Right lung (tissue), 5 donors: ENCODE data around the gene SCGN. TPM values are rescaled to one million over a fixed set of nuclear protein-coding genes. Genes with fewer than 3 reads are reported as not detected.
A peak's percentile ranks its signal among the peaks of the same experiment; 100 is the strongest.
"Not testable (repeated sequence)": the region's sequence is repeated elsewhere in the genome, so short reads cannot be mapped to it uniquely, and the experiment has no call there.

Source experiments
- DNase-seq, 2 donors: peaks; one replicate each; pipeline ENCODE4 v3.0.0-alpha.2; 2013
- polyA plus RNA-seq, 5 donors: library from polyadenylated mRNA; unstranded; fragments of 120-200 nt; gene quantifications; one replicate each; pipeline versions ENCODE4 v1.2.1 to v1.2.3, GENCODE V29; 2013; ENCODE audit warnings: inconsistent platforms in 1 of 5, low replicate concordance in 1 of 5; ENCODE audit not compliant: insufficient read length in 5 of 5, insufficient read depth in 1 of 5

The SCGN gene
- polyA plus RNA-seq, 5 donors, result 1.4 to 2.7 (median 1.7) TPM

DNA sequence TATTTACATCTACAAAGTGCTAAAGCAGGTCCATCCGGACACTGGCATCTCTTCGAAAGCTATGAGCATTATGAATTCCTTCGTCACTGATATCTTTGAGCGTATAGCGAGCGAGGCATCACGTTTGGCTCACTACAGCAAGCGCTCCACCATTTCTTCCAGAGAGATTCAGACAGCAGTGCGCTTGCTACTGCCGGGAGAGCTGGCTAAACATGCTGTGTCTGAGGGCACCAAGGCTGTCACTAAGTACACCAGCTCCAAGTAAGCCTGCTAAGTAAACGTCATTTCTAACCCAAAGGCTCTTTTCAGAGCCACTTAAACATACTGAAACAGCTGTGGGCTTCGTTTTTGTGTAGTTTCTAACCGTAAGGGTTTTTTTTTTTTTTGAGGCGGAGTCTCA is 75.0 kb downstream of the SCGN start:
- no peak for DNase-seq

DNA sequence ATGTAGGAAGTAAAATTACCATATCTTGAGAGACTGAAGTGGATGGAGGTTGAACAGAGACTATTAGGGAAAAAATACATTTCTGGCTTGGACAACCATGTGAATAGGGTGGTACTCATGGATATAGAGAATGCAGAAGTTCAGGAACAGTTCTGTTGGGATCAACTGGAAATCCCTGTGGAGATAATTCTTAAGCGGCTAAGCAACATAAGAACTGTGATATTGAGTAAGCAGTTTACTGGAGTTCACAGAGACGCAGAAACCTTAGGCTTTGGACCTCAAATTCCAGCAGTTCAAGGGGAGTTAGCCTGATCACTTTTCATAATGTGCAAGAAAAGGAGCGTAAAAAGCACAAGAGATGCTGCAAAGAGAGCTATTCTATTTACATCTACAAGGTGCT is 78.9 kb downstream of the SCGN start:
- no peak for DNase-seq

DNA sequence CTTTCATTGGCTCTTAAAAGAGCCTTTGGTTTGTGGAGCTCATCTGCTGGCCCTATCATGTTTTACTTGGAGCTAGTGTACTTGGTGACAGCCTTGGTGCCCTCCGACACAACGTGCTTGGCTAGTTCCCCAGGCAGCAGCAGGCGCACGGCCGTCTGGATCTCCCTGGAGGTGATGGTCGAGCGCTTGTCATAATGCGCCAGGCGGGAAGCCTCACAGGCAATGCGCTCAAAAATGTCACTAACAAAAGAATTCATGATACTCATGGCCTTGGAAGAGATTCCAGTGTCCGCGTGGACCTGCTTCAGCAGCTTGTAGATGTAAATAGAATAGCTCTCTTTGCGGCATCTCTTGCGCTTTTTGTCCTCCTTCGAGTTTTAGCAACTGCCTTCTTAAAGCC is 79.7 kb downstream of the SCGN start:
- no peak for DNase-seq

DNA sequence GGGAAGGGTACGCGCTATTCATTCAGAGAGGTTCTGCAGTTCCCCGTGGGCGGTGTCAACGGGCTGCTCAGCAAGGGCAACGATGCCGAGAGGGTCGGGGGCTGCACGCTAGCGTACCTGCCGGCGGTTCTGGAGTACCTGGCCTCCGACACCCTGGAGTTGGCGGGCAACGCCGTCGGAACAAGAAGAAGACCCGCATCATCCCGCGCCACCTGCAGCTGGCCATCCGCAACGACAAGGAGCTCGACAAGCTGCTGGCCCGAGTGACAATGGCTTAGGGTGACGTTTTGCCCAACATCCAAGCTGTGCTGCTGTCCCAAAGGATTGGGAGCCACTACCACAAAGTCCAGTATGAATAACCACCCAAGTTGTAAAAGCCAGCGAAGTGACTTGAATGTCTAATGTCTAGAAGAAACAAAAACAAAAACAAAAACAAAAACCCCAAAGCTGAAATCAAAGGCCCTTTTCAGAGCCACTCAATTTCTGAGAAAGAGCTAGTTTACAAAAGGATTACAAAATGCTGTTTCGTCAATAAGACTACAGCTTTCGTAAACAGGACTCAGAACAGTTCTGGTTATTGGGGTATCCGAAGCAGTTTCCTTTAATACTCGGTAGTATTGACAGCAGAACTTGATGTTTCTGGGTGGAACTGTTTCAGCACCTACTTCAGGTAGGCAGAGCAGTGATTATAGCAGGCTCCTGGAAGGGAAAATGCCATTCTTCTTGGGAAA is 80.6 kb downstream of the SCGN start:
- no peak for DNase-seq

DNA sequence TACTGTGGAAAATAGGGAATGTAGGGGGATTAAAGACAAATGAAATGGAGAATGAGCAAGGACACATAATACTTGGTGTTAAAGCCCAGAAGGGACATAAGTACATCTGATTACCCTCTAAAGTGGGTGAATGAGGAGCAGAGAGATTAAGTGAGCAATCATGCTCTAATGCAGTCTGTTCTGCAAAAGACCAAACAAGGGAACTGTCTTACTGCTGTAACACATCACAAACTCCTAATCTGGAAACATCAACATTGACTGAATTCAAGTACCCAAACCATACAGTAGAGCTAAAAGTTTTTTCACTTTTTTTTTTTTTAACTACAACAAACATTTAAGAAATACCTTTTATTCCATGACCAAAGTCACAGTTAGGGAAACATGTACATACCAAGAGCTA is 83.2 kb downstream of the SCGN start:
- peak; percentile 46 to 55 for DNase-seq

DNA sequence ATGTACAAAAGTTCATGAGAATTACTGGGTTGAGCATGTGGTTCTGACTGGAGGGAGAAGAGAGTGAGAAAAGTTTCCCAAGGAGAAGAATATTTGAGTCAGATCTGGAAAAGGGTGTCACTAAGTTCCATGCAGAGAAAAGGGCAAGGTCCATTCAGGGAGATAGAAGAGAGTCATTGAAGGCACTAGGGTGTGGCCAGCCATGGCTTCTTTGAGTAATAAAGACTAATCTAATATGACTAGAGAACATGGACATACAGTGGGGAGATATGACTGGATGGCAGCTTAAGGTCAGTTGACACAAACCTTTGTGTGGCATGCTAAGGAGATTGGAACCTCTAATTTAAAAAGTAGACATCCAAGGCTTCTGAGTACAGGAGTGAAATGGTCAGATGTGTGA is 91.9 kb downstream of the SCGN start:
- DNase-seq, result no peak

DNA sequence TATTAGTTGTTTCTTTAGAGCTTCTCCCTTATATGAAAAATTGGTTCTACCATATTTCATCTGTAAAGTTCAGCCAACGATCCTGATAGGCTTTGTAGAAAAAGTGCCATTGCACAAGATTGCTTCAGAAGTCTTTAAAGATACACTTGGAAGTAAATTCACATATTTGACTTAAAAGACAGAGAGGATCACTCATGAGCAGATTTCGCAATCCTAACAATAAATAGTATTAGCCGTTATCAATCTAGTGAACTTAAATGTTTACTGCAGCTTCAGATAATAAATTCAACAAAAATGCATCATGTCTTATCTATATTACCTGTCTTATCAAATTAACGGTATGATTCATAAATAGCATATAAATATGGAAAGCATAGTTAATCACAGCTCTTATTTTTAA is 93.8 kb downstream of the SCGN start:
- no peak for DNase-seq

DNA sequence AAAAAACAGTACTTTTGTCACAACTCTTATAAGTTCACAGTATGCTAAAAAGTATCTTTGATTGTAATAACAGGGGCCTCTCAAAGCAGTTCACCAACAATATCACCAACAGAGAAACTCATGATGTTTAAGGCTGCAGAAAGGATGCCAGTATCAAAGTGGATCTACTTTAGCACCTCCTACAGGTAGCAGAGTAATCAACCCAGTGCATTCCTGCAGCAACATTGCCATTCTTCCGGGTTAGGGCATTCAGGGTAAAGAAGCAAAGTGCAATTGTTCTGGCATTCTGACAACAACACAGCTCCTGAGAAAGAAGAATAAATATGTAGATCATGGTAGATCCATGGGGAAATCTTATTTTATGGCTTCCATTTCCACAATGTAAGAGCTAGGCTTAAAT is 95.0 kb downstream of the SCGN start:
- DNase-seq, result no peak

DNA sequence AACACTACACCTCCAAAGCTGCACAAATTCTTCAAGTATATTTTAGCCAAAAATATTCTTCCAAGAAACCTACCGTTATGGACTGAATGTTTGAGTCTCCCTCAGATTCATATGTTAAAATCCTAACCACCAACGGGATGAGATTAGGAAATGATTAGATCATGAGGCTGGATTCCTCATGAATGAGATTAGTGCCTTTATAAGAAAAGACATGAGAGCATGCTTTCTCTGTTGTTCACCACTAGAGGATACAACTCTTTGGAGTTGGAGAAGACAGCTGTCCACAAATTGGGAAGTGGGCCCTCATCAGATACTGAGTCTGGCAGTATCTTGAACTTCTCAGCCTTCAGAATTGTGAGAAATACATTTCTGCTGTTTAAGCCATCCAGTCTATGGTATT is 95.5 kb downstream of the SCGN start:
- no peak for DNase-seq

DNA sequence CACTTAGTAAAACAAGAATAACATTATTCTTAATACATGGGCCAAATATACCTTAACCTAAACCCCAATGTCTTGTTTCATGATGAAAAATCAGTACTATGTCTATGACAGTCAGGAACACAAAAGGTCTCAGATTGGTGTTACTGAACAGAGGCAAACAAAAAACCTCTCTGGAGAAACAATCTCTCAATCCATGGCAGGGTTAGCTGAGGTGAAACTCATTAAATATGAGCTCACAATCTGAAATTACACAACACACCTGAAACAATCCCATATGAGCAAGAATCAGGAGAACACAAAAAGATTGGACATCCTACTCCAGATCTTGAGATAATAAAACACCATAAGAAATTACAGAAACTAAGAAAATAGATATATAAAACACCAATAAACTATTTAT is 96.0 kb downstream of the SCGN start:
- DNase-seq, result no peak

DNA sequence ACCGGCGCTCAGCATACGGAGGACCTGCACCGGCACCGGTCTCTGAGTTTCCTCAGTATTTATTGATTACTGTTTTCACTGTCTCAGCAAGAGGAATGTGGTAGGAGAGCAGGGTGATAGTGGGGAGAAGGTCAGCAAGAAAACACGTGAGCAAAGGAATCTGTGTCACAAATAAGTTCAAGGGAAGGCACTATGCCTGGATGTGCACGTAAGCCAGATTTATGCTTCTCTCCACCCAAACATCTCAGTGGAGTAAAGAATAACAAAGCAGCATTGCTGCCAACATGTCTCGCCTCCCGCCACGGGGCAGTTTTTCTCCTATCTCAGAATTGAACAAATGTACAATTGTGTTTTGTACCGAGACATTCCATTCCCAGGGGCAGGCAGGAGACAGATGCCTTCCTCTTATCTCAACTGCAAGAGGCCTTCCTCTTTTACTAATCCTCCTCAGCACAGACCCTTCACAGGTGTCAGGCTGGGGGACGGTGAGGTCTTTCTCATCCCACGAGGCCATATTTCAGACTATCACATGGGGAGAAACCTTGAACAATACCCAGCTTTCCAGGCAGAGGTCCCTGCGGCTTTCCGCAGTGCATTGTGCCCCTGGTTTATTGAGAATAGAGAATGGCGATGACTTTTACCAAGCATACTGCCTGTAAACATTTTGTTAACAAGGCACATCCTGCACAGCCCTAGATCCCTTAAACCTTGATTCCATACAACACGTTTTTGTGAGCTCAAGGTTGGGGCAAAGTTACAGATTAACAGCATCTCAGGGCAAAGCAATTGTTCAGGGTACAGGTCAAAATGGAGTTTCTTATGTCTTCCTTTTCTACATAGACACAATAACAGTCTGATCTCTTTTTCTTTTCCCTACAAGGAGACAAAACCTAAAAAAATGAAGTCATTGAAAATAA is 96.8 kb downstream of the SCGN start:
- not testable (repeated sequence) for DNase-seq

DNA sequence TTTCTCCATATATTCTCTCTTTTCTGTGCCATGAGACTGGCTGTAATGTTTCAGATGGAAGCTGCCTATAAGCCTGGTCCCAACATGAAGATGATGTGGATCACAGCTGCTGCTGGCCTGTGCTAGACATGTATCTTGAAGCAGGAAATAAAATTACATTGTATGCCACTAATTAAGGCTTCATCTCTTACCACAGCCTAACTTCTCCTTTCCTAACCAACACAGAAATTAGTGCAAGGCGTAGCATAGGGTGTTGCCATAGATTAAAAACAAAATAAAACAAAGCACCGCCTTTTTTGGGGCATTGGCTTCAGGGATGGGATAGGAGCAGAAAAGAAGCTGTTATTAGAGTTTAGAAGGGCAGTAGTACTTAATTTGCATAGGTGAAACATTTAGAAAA is 97.8 kb downstream of the SCGN start:
- no peak for DNase-seq

DNA sequence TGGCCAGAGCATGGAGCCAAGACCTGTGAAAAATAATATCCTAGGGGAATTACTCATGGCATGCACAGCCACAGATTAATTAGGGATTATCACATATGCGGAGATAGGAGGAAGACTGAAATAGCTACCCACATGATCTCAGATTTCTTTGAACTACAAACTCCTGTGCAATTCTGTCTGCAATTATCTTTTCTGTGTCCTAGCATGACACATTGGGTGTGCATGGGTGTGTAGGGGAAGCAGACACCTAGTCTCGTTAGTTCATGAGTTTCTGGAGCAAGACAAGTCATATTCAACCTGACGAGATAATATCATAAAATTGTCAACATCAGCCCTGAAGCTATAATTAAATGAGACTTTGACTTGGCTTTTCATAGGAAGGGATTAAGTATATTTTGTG is 98.9 kb downstream of the SCGN start:
- DNase-seq, result no peak

Other genes starting within 250 kb of the SCGN start
- under 1 TPM in 2 of 5 donors, not detected in 3; 0.05 to 0.09 TPM for gene SLC17A4, start 102.5 kb downstream of the SCGN start, polyA plus RNA-seq
- gene SLC17A1, start 179.8 kb downstream of the SCGN start, polyA plus RNA-seq, result under 1 TPM; 0.08 to 0.19 (median 0.17) TPM
- under 1 TPM in 2 of 5 donors, not detected in 3; 0.19 to 0.42 TPM for gene SLC17A3, start 222.0 kb downstream of the SCGN start, polyA plus RNA-seq